Measurements from ENCODE around the gene ZGLP1.

Gene ZGLP1

DNA sequence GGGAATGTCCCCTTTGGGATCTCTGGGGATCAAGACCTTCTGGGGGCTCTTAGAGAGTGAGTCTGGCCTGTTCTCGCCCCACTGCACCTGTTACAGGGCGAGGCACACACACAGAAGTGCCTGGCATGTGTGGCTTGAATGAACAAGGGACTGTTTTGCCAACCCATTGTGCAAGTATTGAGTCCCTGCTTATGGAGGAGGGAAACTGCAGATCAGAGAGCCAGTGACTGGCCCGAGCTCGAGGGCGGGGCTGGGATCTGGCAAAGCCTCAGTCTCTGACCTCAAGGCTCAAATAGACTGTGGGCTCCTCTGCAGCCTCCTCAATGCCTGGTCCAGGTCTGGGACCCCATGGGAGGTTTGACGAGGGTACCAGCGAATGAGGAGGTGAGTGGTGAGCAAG lies 18.2 kb upstream of the ZGLP1 start:
- DNase-seq = no peak

DNA sequence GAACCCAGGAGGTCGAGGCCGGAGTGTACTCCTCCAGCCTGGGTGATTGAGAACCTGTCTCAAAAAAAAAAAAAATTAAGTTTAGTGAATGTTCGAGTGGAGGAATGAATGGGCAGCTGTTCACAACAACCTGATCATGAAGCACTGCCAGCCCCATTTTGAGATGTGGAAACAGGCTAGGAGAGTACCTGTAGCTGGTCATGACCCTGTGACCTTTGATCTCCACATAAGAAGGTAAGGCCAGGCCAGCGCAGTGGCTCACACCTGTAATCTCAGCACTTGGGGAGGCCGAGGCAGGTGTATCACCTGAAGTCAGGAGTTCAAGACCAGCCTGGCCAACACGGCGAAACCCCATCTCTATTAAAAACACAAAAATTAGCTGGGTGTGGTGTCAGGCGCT lies 16.1 kb upstream of the ZGLP1 start:
- DNase-seq = no peak

GRCh38 chr19:10321874-10322835 lies 12.5 kb upstream of the ZGLP1 start:
- no peak for DNase-seq

DNA sequence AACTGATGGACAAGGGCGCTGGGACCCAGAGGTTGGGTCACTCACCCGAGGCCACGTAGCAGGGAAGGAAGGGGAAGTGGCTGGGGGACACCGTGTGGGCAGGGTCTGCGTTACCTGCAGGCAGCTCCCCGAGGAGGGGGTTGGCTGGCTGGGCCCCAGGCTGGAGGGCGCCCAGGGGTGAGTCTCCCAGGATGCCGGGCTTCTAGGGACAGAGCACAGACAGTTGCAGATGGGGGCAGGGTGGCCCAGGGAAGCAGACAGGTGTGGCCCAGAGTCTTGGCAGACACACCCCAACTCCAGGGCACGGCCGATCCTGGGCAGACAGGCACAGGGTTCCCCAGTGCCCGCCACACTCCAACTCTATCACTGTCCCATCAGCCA lies 11.8 kb upstream of the ZGLP1 start:
- DNase-seq = no peak

DNA sequence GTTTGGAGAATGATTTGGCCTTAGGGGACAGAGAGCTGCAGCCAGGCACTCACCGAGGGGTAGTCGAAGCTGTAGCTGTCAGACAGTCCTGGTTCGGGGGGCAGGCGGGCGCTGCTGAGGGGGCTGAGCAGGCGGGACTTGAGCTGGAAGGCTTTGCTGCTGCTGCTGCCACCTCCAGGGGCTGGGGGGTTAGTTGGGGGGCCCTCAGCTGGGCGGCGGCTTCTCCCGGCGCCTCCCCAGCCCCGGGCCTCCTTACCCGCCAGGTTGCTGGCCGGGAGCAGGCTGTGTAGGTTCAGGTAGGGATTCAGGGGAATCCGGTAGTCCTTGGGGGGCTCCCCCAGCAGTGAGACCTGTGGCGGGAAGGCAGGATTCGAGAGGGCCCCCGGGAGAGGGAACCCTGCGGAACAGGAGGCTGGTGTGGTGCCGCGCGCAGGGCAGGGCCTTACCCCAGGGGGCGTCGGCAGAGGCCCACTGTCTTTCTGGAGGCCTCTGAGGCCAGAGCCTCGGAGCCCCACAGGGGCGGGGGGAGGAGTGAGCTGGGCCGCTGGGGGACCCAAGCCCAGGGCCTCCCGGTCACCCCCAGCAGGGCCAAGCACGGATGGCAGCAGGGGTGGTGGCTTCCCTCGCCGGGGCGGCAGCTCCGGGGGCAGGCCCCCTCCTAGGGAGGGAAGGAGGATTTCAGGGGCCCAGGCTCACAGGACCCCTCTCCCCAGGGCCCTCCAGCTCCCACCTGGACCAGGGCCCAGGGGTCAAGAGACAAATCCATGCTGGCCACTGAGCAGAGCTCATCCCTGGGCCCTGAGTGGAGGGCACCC lies 11.2 kb upstream of the ZGLP1 start:
- no peak for DNase-seq

DNA sequence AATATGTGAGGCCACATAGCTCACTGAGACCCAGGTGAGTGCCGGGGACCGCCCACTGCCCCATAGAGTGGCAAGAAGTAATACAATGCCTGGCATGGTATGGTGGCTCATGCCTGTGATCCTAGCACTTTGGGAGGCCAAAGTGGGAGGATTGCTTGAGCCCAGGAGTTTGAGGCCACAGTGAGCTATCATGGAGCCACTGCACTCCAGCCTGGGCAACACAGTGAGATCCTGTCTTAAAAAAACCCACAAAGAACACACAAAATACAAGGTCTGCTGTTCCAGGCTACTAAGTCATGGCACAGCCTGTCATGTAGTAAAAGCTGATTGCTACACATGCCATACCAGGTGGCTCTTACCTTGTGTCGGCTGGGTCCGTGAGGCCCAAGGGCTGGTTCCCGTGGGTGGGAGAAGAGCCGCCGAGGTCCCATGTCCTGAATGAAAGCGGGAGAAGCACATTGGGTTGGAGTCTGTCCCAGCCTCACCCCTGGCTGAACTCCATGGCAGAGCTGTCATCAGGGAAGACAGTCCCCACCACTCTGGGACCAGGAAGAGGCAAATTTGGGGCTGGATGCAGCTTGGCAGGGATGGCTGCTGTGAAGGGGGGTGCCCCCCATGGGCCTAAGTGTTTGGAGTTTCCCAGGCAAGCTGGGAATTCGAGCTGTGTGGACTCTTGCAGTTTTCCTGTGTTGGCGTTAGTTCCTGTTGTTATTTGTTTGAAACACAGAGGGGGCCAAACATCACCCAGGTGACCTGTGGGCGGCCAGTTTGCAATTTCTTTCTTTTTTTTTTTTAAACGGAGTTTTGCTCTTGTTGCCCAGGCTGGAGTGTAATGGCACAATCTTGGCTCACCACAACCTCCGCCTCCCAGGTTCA lies 9.4 kb upstream of the ZGLP1 start:
- no peak for DNase-seq

DNA sequence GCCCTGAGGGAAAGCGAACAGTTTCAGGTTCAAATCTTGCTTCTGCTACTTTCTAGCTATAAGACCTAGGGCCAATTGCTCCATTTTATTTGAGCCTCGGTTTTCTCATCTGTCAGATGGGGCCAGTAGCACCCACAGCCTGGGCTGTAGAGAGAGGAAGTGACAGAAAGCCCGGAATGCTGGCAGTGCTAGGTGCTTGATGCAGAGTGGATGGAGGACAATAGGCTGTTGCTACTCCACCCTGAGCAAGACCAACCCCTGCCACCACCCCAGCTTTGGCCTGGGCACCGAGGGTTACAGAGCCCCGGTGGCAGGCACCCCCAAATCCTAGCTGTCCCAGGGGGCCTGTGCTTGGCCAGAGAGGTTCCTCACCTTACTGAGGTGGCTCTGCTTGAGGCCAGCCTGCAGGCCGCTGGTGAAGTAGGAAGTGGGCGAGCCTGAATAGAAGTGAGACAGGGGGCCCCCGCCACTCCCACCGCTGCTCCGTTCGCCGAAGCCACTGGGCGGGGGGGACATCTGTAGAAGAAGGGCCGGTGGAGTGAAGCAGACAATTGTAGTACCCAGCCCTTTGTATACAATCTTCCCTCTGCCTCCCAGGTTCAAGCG lies 8.3 kb upstream of the ZGLP1 start:
- DNase-seq = no peak

DNA sequence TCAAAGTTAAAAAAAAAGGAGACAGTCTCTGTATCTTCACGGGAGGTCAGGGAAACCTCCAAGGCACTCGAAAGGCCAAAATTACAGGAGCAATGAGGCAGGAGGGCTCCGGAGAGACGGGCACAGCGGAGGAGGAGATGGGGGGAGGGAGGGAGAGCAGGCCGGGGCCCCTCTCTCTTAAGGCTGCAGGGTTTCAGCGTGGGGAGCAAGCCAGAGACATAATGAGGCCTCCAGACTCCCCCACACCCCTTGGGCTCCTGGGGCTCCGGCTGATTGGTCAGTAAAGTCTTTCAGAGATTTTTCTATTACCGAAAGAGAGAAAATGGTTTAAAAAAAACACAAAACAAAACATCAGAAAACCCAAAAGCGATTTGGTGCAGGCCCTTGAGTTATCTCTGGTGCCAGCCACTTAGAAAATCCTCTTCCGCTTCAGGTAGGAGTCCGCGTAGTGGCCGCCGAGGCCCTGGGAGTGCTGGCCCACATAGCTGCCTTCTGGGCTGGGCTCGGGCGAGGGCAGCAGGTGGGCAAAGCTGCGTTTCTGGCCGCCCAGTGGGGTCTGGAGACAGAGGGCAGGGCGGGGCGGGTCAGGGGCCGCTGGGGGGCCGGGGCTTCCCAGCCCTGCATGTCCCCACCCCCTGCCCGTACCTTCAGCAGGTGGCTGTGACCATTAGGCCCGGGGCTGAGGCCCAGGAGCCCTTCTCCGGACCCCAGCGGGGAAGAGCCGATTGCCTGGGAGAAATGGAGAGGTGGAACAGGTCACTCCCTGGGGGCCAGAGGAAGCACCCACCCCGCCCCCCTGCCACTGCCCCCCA lies 7.6 kb upstream of the ZGLP1 start:
- no peak for DNase-seq

DNA sequence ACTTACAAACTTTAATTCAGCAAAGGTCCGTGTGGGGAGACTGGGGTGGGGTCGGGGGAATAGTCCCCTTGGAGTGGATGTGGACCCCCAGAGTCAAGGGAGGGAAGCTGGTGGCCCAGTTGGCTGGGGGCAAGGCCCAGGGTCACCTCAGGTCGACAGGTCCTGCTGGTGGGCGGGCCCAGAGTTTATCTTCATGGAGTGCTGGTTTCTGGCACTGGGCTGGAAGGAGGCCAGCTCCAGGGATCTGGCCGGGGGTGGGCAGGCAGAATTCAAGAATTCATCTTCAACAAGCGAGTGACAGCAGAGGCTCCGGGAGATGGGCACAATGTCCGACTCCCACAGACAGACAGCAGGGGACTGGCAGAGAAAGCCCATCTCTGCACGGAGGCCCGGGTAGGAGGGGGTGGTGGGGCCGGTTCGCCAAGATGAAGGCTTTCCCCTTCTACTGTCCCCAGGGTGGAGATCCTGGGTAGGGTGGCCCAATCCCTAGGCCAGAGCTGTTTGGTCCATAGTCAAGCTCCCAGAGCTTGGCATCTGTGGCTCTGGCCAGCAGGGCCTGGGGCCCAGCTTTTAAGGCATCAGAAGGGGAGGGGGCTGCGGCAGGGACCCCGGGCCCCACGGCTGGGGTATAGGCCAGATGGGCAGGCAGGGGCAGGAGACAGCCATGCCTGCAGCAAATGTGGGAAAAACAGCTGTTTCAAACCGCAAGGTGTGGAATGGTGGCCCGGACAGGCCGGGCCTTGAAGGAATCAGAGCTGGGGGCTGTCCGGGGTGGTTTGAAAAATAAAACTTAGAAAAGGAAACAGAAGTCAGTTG lies 6.8 kb upstream of the ZGLP1 start:
- DNase-seq = no peak

- DNase-seq = peak; percentile 75
These were observed 6.0 kb upstream of the ZGLP1 start, which contains the start of gene FDX2 for GRCh38 chr19:10315335-10316214. Gene FDX2 (minus strand): TSS chr19:10316015. CDS start chr19:10315996, 19 bp downstream.

- DNase-seq = no peak
These were observed 3.3 kb downstream of the ZGLP1 start for GRCh38 chr19:10306327-10306726.

GRCh38 chr19:10305139-10305806 lies 4.3 kb downstream of the ZGLP1 start:
- peak; percentile 80 for DNase-seq

DNA sequence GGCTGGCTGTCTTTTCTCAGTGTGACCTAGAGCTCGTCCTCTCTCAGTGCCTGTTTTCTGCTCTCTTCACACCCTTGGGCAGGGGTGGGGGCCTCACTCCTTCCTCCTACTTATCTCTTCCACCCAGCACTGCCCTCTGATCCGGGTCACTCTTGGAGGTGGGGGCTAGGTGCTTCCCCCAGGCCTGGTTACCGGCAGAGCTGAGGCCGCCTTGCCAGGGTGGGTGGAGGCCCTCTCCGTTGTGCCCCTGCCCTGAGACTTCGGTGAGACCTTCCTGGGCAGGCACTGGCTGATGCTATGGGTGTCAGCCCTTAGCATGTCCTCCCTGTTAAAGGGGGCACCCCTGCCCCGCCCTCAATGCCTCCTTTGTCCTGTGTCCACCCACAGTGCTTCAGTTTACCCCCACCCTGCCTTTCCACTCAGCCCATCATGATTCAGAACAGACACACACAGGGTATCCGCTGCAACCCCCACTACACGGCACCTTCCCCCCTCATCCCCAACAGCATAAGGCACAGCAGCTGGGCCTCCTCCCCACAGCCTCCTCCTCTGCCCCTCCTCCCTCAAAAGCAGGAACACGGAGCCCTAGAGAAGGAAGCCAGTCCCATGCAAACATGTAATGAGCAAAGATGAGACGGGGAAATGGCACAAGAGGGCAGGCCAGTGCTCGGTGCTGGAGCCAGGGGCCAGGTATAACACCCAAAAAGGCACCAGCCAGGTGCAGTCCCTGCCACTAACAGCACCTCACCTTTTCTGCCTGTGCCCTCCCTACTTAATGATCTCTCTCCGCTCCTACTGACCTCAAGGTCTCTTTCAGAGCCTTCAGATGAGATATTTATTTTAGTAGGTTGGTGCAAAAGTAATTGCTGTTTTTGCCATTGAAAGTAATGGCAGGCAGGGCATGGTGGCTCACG lies 9.8 kb downstream of the ZGLP1 start:
- no peak for DNase-seq

DNA sequence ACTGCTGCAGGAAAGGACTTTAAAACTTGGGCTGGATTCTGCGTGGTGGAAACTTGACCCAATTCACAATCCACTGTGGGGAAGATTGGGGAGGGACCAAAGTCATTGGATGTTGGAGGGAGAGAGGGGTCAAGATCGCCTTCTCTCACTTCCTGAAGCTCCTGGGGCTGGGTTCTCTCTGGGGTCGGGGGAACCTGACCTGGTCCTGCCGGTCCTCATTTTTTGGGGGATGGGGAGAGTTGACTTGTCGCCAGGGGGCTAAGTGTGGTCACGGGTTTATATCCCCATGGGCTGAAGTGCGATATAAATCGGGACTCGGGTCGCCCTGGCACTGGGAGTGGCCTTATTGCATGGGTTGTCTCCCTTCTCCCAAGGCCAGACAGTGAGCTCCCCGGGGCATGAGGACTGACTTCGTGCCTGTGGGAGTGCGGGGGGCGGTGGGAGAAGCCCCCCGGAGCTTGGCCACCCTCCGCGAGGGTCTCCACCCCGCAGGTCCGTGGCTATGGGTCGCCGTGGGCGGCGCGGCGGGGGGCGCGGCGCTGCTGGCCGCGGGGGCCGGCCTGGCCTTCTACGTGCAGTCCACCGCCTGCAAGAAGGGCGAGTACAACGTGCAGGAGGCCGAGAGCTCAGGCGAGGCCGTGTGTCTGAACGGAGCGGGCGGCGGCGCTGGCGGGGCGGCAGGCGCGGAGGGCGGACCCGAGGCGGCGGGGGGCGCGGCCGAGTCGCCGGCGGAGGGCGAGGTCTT lies 13.6 kb downstream of the ZGLP1 start:
- no peak for DNase-seq

- no peak for DNase-seq
These were observed 14.2 kb downstream of the ZGLP1 start for GRCh38 chr19:10295305-10295846.

DNA sequence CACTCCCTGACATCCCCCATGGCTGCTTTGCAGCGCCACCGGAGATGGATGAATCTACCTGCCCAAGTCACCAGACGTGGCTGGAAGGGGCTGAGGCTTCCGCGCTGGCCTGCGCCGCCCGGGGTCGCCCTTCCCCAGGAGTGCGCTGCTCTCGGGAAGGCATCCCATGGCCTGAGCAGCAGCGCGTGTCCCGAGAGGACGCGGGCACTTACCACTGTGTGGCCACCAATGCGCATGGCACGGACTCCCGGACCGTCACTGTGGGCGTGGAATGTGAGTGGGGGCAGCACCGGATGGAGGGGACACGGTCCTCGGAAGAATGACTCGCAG lies 15.3 kb downstream of the ZGLP1 start:
- DNase-seq = no peak

All from fibroblast of skin of abdomen (primary cell).